ENCODE results near the gene TAF1C. TPM values are rescaled to one million over a fixed set of nuclear protein-coding genes. Genes with fewer than 3 reads are reported as not detected.
"Not testable (repeated sequence)": the region's sequence is repeated elsewhere in the genome, so short reads cannot be mapped to it uniquely, and the experiment has no call there.

Gene TAF1C
- total RNA-seq, 2 experiments from 2014 or later, result 69.6 to 70.8 TPM

DNA sequence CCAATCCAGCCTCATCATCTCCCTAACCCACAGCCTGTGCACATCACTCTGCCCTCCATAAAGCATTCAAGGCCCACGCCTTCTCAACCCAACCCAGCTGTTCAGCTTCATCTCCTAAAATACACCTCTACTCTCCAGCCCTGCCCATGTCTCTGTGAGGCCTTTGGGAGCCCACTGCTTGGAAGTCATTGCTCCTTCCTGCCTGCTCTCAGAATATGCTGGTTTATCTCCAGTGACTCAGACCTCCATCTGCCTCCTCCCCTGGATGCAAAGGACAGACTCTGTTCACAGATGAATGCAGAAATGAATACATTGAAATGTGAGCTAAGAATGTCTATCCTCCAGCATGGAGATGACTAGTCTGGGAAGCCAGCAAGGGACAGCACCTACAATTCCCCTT, 34.0 kb upstream of the TAF1C start:
- no peaks in the 10 kb centered on the region for H3K9me3 Mint-ChIP-seq
- H3K4me1 Mint-ChIP-seq, result no peaks in the 10 kb centered on the region
- DNase-seq (no peak), ATAC-seq (ENCODE audit: low read depth) (no peak)
- H3K27me3 Mint-ChIP-seq, result peaks cover 4% of the 10 kb centered on the region
- H3K4me3 Mint-ChIP-seq, result no peak overlapping the region
- H3K27ac Mint-ChIP-seq, result no peak overlapping the region
- POLR2A ChIA-PET, result no interaction called here
- H3K36me3 Mint-ChIP-seq, result no peaks in the 10 kb centered on the region

DNA sequence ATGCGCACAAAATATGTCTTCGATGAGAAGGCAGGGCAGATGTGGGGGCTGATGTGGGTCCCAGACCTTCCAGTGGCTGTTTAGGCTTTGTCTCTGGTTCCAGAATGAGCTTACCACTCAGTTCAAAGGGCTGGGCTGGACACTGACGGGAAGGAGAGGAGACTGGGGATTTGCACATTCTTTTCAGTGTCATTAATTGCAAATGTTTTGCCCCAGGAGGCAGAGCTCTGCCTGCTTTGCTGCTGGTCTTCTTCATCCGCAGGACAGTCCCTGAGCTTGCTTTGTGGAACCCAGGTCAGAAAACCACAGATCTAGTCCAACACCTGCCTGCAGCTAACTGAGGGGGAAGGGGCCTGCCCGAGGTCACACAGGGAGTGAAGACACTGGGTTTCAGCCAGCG, 32.1 kb upstream of the TAF1C start:
- POLR2A ChIA-PET, result no interaction called here
- no peak for ATAC-seq (ENCODE audit: low read depth)
- H3K4me3 Mint-ChIP-seq, result no peak overlapping the region
- H3K4me1 Mint-ChIP-seq, result no peaks in the 10 kb centered on the region
- no peak for DNase-seq
- H3K27ac Mint-ChIP-seq, result no peak overlapping the region
- H3K27me3 Mint-ChIP-seq, result peaks cover 3% of the 10 kb centered on the region
- no peaks in the 10 kb centered on the region for H3K36me3 Mint-ChIP-seq
- H3K9me3 Mint-ChIP-seq, result no peaks in the 10 kb centered on the region

DNA sequence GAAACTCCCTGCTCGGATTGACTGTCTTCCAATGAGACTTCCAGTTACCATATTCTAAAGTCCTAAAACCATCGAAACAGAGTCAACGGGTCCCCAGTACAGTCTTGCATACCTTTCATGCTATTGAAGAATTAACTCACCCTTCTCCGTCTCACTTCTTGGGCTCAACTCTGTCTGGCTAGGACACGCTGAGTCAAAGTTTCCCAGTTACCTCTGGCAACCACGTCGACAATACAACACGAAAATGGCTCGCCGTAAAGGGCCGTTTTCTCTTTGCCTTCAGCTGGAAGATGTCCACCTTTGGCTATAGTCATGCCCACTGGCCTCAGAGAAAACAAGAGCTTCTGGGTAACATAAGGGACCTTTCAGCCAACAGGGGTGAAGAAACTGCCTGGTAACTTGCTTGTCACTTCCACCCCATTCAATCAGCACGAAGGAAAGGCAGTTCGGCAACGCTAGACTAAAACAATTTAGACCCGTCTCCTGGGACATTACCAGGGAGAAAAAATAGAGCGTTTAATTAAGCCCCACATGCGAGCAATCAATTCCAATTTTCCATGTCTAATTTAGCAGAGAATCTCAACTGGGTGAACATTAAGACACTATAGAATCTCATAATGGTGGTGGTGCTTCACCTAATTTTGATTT, 31.4 kb upstream of the TAF1C start:
- Mint-ChIP-seq H3K27ac (no peak overlapping the region), H3K36me3 (no peaks in the 10 kb centered on the region), H3K9me3 (no peaks in the 10 kb centered on the region), H3K4me3 (no peak overlapping the region), H3K4me1 (no peaks in the 10 kb centered on the region), H3K27me3 (peaks cover 3% of the 10 kb centered on the region)
- POLR2A ChIA-PET, result no interaction called here
- no peak for DNase-seq
- ATAC-seq (ENCODE audit: low read depth), result no peak

DNA sequence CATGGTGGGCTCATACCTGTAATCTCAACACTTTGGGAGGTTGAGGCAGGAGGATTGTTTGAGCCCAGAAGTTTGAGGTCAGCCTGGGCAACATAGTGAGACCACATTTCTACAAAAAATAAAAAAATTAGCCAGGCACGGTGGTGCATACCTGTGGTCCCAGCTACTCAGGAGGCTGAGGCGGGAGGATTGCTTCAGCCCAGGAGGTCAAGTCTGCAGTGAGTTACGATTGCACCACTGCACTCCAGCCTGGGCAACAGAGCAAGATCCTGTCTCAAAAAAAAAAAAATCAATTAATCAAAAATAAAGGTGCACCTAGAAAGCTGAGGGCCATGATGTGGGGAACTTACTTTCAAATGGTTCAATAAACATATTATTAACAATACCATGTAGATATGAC, 29.3 kb upstream of the TAF1C start:
- POLR2A ChIA-PET; ATAC-seq (ENCODE audit: low read depth); H3K9me3 Mint-ChIP-seq; H3K27me3 Mint-ChIP-seq; H3K4me3 Mint-ChIP-seq; H3K36me3 Mint-ChIP-seq; H3K27ac Mint-ChIP-seq; DNase-seq; H3K4me1 Mint-ChIP-seq: not testable (repeated sequence)

DNA sequence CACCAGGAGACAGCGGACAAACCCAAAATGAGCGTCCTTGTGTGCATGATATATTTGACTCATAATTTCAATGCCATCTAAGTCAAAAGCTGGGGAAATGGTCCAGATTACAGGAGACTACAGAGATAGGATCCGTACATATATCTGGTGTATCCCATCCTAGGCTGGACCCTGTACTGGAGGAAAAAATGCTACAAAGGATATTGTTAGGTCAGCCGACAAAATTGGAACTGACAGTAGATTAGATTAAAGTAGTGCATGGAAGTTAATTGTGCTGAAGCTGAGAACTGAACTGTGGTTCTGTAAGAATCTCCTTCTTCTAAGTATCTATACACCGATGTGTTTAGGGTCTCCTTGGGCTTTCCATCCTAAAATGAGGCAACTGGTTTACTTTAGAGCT, 28.7 kb upstream of the TAF1C start:
- Mint-ChIP-seq H3K4me3 (no peak overlapping the region), H3K4me1 (no peaks in the 10 kb centered on the region), H3K27ac (no peak overlapping the region), H3K9me3 (no peaks in the 10 kb centered on the region), H3K36me3 (no peaks in the 10 kb centered on the region), H3K27me3 (peaks cover 3% of the 10 kb centered on the region)
- ATAC-seq (ENCODE audit: low read depth) (no peak), DNase-seq (no peak)
- POLR2A ChIA-PET, result no interaction called here

DNA sequence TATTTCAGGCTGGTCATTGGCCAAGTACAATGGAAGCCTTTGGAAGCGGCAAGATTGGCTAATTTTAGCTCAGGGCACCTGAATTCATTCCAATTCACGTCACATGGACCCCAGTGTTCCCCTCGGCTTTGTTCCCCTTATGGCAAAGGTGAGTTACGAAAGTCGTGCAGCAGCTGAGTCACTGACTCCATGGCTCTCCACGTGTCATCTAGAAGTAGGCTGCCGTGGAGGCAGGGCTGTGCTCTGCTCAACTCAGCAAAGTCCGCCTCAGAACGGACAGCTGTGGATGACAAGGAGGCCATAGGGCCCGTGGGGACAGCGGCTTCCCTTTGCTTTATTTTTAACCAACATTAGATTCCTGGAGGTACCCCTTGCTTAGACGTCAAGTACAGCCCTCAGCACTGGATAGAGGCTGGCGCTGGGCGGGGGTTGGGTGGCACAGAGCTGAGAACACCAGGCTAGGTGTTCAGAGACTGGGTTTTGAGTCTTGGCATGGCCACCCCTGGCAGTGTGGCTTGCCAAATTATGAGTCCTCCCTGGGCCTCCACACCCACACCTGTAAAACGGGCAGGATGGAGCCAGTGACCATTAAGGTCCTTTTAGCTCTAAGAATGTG, 27.7 kb upstream of the TAF1C start:
- no peak for ATAC-seq (ENCODE audit: low read depth)
- POLR2A ChIA-PET, result no interaction called here
- Mint-ChIP-seq H3K27me3 (peaks cover 3% of the 10 kb centered on the region), H3K27ac (no peak overlapping the region), H3K36me3 (no peaks in the 10 kb centered on the region), H3K9me3 (no peaks in the 10 kb centered on the region), H3K4me1 (no peaks in the 10 kb centered on the region), H3K4me3 (no peak overlapping the region)
- no peak for DNase-seq

DNA sequence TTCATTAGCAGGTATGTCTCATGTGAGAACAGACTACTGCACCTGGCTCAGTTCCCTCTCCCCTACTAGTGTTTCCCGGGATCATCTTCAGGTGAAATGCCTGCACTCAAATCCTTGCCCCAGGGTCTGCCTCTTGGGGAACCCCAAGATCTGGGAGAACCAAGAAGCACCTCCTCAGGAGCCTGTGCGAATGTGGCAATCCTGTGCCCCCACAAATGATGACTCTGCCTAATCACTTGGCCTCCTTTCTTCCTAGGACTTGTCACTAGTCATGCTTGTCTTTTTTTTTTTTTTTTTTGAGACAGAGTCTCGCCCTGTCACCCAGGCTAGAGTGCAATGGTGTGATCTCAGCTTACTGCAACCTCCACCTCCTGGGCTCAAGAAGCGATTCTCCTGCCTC, 25.8 kb upstream of the TAF1C start:
- no peak overlapping the region for H3K27ac Mint-ChIP-seq
- no peak for DNase-seq
- POLR2A ChIA-PET, result no interaction called here
- H3K9me3 Mint-ChIP-seq, result no peaks in the 10 kb centered on the region
- H3K4me3 Mint-ChIP-seq, result no peak overlapping the region
- no peaks in the 10 kb centered on the region for H3K4me1 Mint-ChIP-seq
- no peaks in the 10 kb centered on the region for H3K36me3 Mint-ChIP-seq
- peaks cover 3% of the 10 kb centered on the region for H3K27me3 Mint-ChIP-seq
- no peak for ATAC-seq (ENCODE audit: low read depth)

DNA sequence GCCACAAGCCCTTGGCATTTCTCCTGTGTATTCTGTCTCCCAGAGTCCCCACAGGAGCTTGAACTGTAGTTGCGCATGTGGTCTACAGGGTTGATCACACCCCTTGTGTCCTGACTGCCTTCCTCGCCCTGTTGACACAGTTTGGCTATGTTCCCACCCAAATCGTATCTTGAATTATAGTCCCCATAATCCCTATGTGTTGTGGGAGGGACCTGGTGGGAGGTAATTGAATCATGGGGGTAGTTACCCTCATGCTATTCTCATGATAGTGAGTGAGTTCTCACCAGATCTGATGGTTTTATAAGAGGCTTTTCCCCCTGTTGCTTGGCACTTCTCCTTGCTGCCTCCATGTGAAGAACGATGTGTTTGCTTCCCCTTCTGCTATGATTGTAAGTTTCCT, 25.3 kb upstream of the TAF1C start:
- no peak for DNase-seq

DNA sequence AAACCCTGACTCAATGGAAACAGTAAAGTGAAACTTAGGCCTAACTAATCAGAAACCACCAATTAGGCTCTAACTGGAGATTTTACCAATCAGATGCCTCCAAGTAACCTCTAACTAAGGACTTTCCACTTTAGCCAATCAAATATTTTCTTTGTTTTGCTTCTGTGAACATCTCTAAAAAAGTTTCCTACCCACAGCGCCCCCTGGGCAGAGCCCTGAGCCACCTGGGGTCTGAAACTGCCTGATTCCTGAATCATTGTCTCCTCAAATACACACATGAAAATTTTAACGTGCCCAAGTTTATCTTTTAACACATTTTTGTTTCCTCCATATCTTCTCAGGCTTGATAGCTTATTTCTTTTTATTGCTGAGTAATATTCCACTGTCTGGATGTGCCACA, 23.1 kb upstream of the TAF1C start:
- Mint-ChIP-seq H3K4me3 (no peak overlapping the region), H3K36me3 (no peaks in the 10 kb centered on the region), H3K27ac (no peak overlapping the region), H3K9me3 (no peaks in the 10 kb centered on the region), H3K27me3 (peaks cover 2% of the 10 kb centered on the region), H3K4me1 (no peaks in the 10 kb centered on the region)
- DNase-seq (no peak), ATAC-seq (ENCODE audit: low read depth) (no peak)
- POLR2A ChIA-PET, result no interaction called here

More for the DNA sequence above, 25.3 kb upstream of the TAF1C start:
- POLR2A ChIA-PET, result no interaction called here
- no peaks in the 10 kb centered on the region for H3K4me1 Mint-ChIP-seq
- H3K36me3 Mint-ChIP-seq, result no peaks in the 10 kb centered on the region
- ATAC-seq (ENCODE audit: low read depth), result no peak
- peaks cover 2% of the 10 kb centered on the region for H3K27me3 Mint-ChIP-seq
- H3K9me3 Mint-ChIP-seq, result no peaks in the 10 kb centered on the region
- H3K4me3 Mint-ChIP-seq, result no peak overlapping the region
- no peak overlapping the region for H3K27ac Mint-ChIP-seq

DNA sequence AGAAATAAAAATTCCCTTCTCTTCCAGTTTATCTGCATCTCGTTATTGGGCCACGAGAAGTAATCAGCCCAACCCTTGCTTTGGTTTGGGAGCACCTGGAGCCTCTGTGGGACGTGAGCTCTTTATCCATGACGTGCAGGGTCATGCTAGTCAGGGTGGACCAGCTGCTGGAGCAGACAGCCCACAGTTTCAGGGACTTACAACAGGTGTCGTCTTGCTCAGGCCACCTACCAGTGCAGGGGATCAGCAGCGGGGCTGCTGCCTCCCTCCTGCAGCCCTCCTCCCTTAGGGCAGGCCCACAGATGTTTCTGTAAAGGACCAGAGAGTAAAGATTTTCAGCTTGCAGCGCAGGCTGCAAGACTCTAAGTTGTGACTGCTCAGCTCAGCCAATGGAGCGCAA, 21.0 kb upstream of the TAF1C start:
- Mint-ChIP-seq H3K4me1 (no peaks in the 10 kb centered on the region), H3K27me3 (peaks cover 2% of the 10 kb centered on the region), H3K4me3 (no peak overlapping the region), H3K27ac (no peak overlapping the region), H3K36me3 (no peaks in the 10 kb centered on the region), H3K9me3 (no peaks in the 10 kb centered on the region)
- POLR2A ChIA-PET, result no interaction called here
- ATAC-seq (ENCODE audit: low read depth) (no peak), DNase-seq (no peak)

DNA sequence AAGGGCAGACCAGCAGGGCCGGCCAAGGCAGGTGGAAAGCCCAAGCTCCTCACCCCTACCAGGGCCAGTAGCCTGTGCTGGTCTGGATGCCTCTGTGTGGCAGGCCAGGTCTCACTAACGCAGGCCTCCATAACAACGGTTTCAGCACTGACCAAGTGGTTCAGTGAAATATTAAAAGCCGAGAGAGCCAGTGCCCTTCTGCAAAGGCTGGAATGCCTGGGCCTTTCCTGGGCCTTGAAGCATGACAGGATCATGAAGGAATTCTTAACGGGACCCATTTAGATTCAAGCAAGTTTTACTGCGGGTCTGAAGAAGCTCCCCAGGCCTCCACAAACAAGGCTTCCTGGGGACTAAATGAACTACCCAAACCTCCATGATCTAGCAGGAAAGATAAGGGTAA, 20.4 kb upstream of the TAF1C start:
- peaks cover 2% of the 10 kb centered on the region for H3K27me3 Mint-ChIP-seq
- POLR2A ChIA-PET, result no interaction called here
- H3K36me3 Mint-ChIP-seq, result no peaks in the 10 kb centered on the region
- no peaks in the 10 kb centered on the region for H3K9me3 Mint-ChIP-seq
- no peaks in the 10 kb centered on the region for H3K4me1 Mint-ChIP-seq
- DNase-seq (no peak), ATAC-seq (ENCODE audit: low read depth) (no peak)
- no peak overlapping the region for H3K27ac Mint-ChIP-seq
- no peak overlapping the region for H3K4me3 Mint-ChIP-seq

DNA sequence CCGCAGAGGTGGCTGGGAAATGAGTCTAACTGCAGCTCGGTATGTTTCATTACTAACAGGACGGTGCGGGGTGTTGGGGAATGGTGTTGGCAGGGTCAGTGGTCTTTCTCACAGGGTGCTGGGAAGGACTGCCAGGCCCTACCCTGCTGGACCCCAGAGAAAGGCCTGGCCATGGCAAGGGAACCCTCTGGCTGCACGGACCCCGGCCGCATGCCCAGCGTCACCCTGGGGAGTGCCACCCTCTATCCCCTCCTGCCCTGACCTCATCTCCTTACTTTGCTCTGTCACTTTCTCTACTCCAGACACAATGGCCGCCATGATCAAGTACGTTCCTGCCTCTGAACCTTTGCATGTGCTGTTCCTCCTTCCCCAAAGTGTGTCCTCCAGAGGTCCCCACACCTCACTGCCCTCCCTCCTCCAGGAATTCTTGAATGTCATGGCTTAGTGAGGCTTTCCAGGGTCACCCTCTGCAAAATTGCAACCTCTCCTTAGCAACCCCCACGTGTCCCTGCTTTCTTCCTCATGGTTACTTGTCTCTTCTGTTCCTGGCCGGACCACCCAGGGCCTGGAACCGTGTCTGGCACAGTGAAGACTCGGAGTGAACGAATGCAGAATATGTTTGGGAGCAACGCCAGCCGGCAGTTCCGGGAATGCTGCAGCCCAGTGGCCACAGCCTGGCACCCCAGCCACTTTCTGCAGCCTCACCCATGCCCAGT, 19.3 kb upstream of the TAF1C start:
- Mint-ChIP-seq H3K4me1 (no peaks in the 10 kb centered on the region), H3K36me3 (no peaks in the 10 kb centered on the region), H3K4me3 (no peak overlapping the region), H3K27me3 (no peaks in the 10 kb centered on the region), H3K9me3 (no peaks in the 10 kb centered on the region), H3K27ac (no peak overlapping the region)
- no peak for DNase-seq
- POLR2A ChIA-PET, result no interaction called here
- no peak for ATAC-seq (ENCODE audit: low read depth)

DNA sequence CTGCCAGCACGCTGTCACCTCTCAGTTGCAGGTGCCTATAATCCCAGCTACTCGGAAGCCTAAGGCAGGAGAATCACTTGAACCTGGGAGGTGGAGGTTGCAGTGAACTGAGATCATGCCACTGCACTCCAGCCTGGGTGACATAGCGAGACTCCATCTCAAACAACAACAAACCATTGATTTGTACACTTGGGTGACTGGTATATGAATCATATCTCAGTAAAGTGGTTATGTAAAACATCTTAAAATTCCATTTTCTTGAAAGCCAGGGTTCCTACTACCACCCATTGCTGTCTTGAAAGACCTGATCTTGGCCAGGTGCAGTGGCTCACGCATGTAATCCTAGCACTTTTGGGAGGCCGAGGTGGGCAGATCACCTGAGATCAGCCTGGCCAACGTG, 18.3 kb upstream of the TAF1C start:
- H3K4me1 Mint-ChIP-seq; ATAC-seq (ENCODE audit: low read depth); H3K27ac Mint-ChIP-seq; H3K36me3 Mint-ChIP-seq; POLR2A ChIA-PET; DNase-seq; H3K9me3 Mint-ChIP-seq; H3K27me3 Mint-ChIP-seq; H3K4me3 Mint-ChIP-seq: not testable (repeated sequence)

DNA sequence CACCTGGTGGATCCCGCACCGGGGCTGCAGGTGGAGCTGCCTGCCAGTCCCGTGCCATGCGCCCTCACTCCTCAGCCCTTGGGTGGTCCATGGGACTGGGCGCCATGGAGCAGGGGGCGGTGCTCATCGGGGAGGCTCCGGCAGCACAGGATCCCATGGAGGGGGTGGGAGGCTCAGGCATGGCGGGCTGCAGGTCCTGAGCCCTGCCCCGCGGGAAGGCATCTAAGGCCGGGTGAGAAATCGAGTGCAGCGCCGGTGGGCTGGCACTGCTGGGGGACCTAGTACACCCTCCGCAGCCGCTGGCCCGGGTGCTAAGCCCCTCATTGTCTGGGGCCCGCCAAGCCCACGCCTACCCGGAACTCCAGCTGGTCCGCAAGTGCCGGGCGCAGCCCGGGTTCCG, 17.7 kb upstream of the TAF1C start:
- H3K27me3 Mint-ChIP-seq; H3K27ac Mint-ChIP-seq; H3K9me3 Mint-ChIP-seq; H3K4me3 Mint-ChIP-seq; H3K4me1 Mint-ChIP-seq; H3K36me3 Mint-ChIP-seq; POLR2A ChIA-PET; ATAC-seq (ENCODE audit: low read depth); DNase-seq: not testable (repeated sequence)
